Gastroesophageal sphincter (tissue), 3 donors: ENCODE results near the gene OPRPN.

Experiments used
- CTCF ChIP-seq, 4 experiments: fragments of 200-600 bp in 2 of 4; fragments of 450-650 bp in 2 of 4; sonication (generic) in 1 of 4; IDR thresholded peaks; one replicate each; pipeline ENCODE4 v1.5.1; 2017 to 2019; ENCODE audit warnings: antibody characterized with exemption in 4 of 4, mild to moderate bottlenecking in 2 of 4, moderate library complexity in 2 of 4
- POLR2AphosphoS5 ChIP-seq: sonication (generic); formaldehyde crosslinking; IDR thresholded peaks from one replicate; pipeline ENCODE4 v1.6.1; 2017; ENCODE audit warnings: antibody characterized with exemption

DNA sequence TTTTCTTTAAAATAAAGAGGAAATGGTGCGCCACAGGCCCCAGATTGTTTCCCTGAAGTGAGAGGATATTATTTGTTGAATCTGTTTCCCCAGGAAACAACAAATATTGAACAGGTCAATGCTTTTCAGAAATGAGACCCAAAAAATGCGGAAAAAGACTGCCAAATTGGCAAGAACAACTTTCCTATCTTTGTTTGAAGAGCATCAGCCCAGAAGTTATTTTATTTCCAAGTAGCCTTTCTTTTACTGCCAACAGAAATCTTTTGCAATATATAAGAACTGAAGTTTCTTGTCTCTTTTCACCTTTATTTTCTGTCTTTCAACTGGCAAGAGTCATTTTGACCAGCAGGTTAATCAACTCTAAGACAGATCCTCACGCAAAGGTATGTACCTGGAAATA is 37.3 kb upstream of the OPRPN start, which contains the start of gene SMR3A:
- TF ChIP-seq CTCF (IDR thresholded peaks at IDR 0.05): no peak
- no peak for TF ChIP-seq POLR2AphosphoS5
